Thoracic aorta (tissue), 2 donors: ENCODE measurements around the gene SGCG. TPM values are rescaled to one million over a fixed set of nuclear protein-coding genes. Genes with fewer than 3 reads are reported as not detected.

Experiments
- ATAC-seq: fragments of 150-250 bp; one replicate; pipeline ENCODE4 v1.8.0; 2017; ENCODE audit warnings: low read depth; ENCODE audit not compliant: insufficient number of reproducible peaks, low FRiP score
- DNase-seq: peaks from one replicate; pipeline ENCODE4 v3.0.0-alpha.2; 2020; ENCODE audit warnings: low spot score
- H3K27ac ChIP-seq, 2 donors: fragments of 200-600 bp; sonication (generic); 1 replicate in 1 of 2; 2 replicates in 1 of 2; pipeline ENCODE4 v1.5.1; 2016; ENCODE audit warnings: mild to moderate bottlenecking in 2 of 2, moderate library complexity in 2 of 2
- H3K27me3 ChIP-seq: fragments of 200-600 bp; sonication (generic); replicated peaks from 2 replicates; pipeline ENCODE4 v1.6.0; 2016; ENCODE audit warnings: mild to moderate bottlenecking; ENCODE audit not compliant: insufficient read depth
- H3K36me3 ChIP-seq: fragments of 200-600 bp; sonication (generic); one replicate; pipeline ENCODE4 v1.5.1; 2016
- H3K4me1 ChIP-seq, 2 donors: fragments of 200-600 bp; sonication (generic); 1 replicate in 1 of 2; 2 replicates in 1 of 2; pipeline versions ENCODE4 v1.5.1 to v1.6.0; 2016; ENCODE audit warnings: low read depth in 2 of 2, mild to moderate bottlenecking in 1 of 2; ENCODE audit not compliant: control insufficient read depth in 1 of 2
- H3K4me3 ChIP-seq: fragments of 200-600 bp; sonication (generic); 2 replicates; pipeline ENCODE4 v1.5.1; 2016; ENCODE audit warnings: mild to moderate bottlenecking
- H3K9me3 ChIP-seq: fragments of 200-600 bp; sonication (generic); 2 replicates; pipeline ENCODE4 v1.5.1; 2016
- total RNA-seq, 2 donors: library from RNA; depleted of rRNA; stranded (reverse); fragments of >200 nt; gene quantifications; one replicate each; pipeline versions ENCODE4 v1.1.0 to v1.2.3, GENCODE V29; 2016
- TF ChIP-seq, protein P1 (sequence below): fragments of 200-600 bp; sonication (generic); IDR thresholded peaks from one replicate; pipeline ENCODE4 v1.5.1; 2019; ENCODE audit warnings: antibody characterized with exemption

Gene SGCG
- total RNA-seq, 2 donors from 2014 or later, result 2.0 to 3.4 TPM

DNA sequence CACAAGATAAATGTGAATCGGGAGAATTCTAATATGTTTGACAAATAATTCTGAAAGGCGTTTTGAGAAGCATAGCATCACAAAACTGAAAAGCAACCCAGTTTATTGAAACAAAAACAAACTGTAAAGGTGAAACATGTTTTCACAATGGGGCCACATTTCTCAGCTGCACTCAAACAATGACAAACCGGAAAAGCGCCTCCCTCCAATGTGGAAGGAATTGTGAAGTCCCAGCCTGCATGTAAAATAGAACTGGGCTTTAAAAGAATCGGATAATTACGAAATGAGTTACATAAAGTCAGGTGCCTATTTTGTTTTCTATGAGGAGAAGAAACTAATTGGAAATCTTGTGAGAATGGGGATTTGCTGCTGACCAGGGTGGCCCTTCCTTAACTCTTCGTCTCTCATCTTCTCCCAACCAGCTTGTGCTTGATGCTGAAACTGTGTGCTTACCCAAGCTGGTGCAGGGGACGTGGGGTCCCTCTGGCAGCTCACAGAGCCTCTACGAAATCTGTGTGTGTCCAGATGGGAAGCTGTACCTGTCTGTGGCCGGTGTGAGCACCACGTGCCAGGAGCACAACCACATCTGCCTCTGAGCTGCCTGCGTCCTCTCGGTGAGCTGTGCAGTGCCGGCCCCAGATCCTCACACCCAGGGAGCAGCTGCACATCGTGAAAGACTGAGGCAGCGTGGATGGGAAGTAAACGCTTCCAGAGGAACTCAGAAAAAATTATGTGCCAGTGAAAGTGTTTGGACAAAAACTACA is 143.3 kb downstream of the SGCG start:
- no peak overlapping the region for H3K4me3 ChIP-seq

DNA sequence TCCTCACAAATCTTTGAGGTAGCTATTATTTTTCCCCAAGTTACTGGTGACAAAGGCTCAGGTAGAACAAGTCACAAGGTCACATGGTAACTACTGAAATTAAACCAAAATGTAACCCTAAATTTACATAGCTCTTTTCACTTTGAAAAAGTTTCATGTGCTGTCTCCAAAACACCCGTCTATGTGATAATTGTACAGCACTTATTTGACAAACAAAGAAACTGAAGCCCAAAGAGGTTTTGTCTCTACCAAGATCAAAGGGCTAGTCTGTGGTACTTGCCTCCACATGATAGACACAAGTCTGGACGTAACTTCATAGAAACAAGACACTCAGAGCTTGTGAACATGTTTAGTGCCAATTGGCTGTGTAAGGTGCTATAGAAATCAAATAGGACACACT is 144.4 kb downstream of the SGCG start:
- TF ChIP-seq, protein P1, sequence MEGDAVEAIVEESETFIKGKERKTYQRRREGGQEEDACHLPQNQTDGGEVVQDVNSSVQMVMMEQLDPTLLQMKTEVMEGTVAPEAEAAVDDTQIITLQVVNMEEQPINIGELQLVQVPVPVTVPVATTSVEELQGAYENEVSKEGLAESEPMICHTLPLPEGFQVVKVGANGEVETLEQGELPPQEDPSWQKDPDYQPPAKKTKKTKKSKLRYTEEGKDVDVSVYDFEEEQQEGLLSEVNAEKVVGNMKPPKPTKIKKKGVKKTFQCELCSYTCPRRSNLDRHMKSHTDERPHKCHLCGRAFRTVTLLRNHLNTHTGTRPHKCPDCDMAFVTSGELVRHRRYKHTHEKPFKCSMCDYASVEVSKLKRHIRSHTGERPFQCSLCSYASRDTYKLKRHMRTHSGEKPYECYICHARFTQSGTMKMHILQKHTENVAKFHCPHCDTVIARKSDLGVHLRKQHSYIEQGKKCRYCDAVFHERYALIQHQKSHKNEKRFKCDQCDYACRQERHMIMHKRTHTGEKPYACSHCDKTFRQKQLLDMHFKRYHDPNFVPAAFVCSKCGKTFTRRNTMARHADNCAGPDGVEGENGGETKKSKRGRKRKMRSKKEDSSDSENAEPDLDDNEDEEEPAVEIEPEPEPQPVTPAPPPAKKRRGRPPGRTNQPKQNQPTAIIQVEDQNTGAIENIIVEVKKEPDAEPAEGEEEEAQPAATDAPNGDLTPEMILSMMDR, result no peak
- no peaks in the 10 kb centered on the region for H3K27me3 ChIP-seq
- peaks cover 12 to 20% of the 10 kb centered on the region in 2 donors for H3K4me1 ChIP-seq
- DNase-seq, result no peak
- no peaks in the 10 kb centered on the region for H3K36me3 ChIP-seq
- no peak for ATAC-seq
- no peak overlapping the region for H3K4me3 ChIP-seq
- H3K27ac ChIP-seq, result no peak overlapping the region
- no peaks in the 10 kb centered on the region for H3K9me3 ChIP-seq

More for the DNA sequence above, 143.3 kb downstream of the SGCG start:
- DNase-seq, result no peak
- H3K36me3 ChIP-seq, result no peaks in the 10 kb centered on the region
- no peaks in the 10 kb centered on the region for H3K27me3 ChIP-seq
- peaks cover 15 to 31% of the 10 kb centered on the region in 2 donors for H3K4me1 ChIP-seq
- ATAC-seq, result no peak
- H3K27ac ChIP-seq, result no peak overlapping the region
- TF ChIP-seq, protein P1, result no peak
- no peaks in the 10 kb centered on the region for H3K9me3 ChIP-seq

DNA sequence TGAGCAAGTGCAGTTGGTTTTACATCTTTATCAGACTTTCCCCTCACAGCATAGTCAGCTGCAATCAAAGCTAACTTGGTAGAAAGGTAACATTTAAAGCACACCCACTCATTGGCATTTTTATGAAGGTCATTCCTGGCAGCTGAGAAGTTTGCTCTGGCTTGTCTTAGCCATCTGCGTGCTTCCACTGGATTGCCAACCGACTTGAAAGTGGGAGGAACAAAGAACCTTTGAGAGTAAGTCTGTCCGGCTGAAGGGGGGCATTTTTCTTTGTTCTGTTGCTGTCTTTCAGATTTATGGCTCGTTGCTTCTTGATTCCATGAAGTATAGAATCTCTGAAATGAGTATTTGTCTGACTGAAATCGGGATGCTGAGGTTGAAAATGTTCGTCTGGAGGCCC is 149.6 kb downstream of the SGCG start:
- H3K4me3 ChIP-seq, result no peak overlapping the region
- no peak for ATAC-seq
- no peaks in the 10 kb centered on the region for H3K27me3 ChIP-seq
- DNase-seq, result no peak
- H3K36me3 ChIP-seq, result peaks cover 5% of the 10 kb centered on the region
- no peaks in the 10 kb centered on the region for H3K4me1 ChIP-seq
- peaks cover 23% of the 10 kb centered on the region for H3K9me3 ChIP-seq
- TF ChIP-seq, protein P1, result no peak
- no peak overlapping the region for H3K27ac ChIP-seq

- no peak for DNase-seq
- no peaks in the 10 kb centered on the region for H3K4me1 ChIP-seq
- H3K36me3 ChIP-seq, result peaks cover 17% of the 10 kb centered on the region
- peaks cover 25% of the 10 kb centered on the region for H3K9me3 ChIP-seq
- H3K4me3 ChIP-seq, result no peak overlapping the region
- no peak for ATAC-seq
- H3K27ac ChIP-seq, result no peak overlapping the region
- H3K27me3 ChIP-seq, result no peaks in the 10 kb centered on the region
- TF ChIP-seq, protein P1, result no peak
Measured at GRCh38 chr13:23339225-23339624, 158.4 kb downstream of the SGCG start.

DNA sequence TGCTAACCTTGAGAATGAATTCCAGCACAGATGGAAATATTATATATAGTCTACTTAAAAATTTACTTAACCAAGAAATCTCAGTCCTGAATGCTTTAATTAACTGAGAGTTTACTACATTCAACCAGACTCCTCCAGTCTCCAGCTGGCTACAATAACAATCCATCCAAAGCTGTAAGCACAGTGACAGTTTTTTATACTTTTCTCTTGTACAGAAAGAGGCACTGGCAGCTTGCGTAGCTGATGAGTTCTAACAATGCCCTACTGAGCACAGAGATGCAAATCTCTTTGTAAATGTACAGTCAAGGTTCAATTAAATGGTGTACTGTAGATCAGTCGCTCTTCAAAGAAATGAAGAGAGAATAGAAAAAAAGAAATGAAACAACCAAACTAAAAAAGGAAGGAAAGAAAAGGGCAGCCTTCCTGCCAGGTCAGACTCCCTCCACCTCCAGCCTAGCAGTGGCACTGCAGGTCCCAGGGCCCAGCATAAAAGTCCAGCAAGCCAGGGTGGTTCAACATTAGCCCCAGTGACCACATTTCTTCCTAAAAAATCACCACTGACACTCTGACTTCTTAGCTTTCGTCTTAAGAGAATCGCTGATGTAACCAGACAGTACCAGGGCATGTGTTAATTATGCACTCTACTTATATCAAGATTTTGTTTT is 164.3 kb downstream of the SGCG start:
- no peaks in the 10 kb centered on the region for H3K9me3 ChIP-seq
- no peak overlapping the region for H3K4me3 ChIP-seq
- no peak for DNase-seq
- no peak for ATAC-seq
- peaks cover 20% of the 10 kb centered on the region for H3K36me3 ChIP-seq
- TF ChIP-seq, protein P1, result no peak
- H3K27me3 ChIP-seq, result no peaks in the 10 kb centered on the region
- H3K27ac ChIP-seq, result no peak overlapping the region
- peaks cover 4 to 21% of the 10 kb centered on the region in 2 donors for H3K4me1 ChIP-seq
